ENCODE measurements around the gene PHRF1.
A peak's percentile ranks its signal among the peaks of the same experiment; 100 is the strongest.

Gene PHRF1, protein sequence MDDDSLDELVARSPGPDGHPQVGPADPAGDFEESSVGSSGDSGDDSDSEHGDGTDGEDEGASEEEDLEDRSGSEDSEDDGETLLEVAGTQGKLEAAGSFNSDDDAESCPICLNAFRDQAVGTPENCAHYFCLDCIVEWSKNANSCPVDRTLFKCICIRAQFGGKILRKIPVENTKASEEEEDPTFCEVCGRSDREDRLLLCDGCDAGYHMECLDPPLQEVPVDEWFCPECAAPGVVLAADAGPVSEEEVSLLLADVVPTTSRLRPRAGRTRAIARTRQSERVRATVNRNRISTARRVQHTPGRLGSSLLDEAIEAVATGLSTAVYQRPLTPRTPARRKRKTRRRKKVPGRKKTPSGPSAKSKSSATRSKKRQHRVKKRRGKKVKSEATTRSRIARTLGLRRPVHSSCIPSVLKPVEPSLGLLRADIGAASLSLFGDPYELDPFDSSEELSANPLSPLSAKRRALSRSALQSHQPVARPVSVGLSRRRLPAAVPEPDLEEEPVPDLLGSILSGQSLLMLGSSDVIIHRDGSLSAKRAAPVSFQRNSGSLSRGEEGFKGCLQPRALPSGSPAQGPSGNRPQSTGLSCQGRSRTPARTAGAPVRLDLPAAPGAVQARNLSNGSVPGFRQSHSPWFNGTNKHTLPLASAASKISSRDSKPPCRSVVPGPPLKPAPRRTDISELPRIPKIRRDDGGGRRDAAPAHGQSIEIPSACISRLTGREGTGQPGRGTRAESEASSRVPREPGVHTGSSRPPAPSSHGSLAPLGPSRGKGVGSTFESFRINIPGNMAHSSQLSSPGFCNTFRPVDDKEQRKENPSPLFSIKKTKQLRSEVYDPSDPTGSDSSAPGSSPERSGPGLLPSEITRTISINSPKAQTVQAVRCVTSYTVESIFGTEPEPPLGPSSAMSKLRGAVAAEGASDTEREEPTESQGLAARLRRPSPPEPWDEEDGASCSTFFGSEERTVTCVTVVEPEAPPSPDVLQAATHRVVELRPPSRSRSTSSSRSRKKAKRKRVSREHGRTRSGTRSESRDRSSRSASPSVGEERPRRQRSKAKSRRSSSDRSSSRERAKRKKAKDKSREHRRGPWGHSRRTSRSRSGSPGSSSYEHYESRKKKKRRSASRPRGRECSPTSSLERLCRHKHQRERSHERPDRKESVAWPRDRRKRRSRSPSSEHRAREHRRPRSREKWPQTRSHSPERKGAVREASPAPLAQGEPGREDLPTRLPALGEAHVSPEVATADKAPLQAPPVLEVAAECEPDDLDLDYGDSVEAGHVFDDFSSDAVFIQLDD (N-terminal part only)

DNA sequence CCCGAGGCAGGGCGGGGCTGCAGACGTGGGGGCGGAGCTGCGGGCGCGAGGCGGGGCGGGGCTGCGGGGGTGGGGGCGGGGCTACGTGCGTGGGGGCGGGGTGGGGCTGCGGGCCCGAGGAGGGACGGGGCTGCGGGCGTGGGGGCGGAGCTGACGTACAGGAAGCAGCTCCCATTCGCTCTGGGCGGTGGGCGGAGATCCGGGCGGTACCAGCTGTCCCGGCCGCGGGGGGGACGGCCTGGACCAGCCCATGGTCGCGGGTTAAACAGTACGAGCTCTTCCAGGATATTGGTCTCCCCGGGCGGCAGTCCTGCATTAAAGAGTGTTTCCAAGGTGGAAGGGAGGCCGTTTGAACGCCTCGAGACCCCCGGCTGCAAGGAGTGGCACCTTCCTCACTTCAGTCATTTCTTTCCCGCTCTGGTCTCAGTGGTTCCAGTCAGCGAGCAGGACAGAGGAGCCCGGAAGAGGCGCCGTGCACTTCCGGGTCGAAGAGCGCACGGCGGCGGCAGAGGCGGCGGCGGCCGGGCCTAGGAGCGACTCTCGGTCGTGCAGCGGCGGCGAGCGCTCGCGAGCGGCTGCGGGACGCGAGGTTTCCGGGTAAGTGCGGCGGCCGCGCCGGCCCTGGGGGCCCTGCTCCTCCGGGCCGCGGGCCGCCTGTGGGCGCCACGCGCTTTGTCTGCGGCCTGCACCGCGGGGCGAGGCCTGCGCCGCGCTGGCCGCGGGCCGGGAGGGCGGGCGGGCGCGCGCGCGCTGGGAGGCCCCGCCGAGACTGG, at the start of gene PHRF1:
TSS of gene PHRF1 (plus strand) at position 475 of the 773 bp plus-strand sequence. CDS start 5,043 bp downstream, outside the sequence.
- peak; percentile 83 for DNase-seq (ENCODE audit: low read depth)

DNA sequence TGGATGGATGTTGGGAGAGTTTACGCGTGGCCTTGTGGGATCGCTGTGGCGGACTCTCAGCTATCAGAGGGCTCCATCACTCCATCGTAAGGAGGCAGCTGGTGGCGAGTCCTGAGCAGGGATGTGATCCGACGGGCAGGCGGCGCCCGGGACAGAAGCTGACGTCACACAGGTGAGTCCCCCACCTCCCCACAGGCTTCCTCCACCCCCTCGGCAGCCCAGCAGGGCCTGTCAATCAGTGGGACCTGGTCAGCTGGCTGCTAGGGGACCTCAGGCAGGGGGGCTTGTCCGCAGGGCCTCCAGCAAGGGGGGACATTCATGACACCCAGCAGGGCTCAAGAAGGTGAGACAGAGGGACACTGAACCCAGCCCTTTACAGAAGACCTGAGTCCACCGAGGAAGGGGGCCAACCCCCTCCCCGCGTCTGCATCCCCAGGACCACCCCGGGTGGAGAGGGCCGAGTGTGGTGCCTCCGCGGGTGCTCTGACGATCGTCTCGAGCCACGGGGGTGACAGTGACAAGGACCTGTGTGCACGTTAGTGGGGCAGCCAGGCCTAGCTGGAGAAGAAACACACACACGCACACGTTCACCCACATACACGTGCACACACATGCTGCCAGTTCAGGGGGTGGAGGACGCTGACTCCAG, 48.0 kb upstream of the PHRF1 start:
- no peak for DNase-seq (ENCODE audit: low read depth)

DNA sequence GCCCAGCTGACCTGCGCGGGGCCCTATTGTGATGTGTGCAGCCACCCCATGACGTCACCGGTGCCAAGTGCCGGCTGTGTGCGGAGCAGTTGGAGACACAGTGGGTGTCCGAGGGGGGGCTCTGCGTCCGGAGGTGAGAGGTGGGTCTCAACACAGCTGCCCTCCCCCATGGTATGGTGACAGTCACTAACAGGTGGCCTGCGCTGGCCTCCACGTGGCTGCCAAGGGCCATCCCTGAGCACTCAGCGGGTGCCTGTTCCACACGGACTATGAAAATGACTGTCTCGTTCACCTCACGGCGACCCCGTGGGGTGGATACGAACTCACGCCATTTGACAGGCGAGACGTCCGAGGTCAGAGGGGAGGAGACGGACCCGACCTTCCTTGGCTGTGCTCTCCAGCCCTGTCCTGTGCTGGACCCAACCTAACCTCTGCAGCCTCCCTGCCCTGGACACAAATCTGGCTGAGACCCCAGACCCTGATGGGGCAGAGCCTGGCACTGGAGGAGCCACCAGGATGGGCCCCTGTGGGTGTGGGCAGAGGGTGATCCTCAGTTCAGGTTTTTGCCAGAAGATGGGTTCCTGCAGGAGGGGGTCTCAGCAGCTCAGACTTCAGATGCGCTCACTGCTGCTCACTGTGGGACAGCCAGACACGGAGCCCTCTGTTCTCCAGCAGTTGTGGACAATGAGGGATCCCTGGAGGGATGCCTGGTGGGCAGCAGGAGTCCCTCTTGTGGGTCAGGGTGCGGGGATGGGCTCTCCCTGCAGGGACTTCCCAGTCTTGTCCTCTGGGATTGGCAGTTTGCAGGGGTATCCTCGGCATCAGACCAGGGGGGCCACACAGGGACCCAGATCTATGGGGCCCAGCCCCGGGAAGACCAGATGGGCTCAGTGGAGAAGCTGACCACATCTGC, 47.2 kb upstream of the PHRF1 start:
- no peak for DNase-seq (ENCODE audit: low read depth)

DNA sequence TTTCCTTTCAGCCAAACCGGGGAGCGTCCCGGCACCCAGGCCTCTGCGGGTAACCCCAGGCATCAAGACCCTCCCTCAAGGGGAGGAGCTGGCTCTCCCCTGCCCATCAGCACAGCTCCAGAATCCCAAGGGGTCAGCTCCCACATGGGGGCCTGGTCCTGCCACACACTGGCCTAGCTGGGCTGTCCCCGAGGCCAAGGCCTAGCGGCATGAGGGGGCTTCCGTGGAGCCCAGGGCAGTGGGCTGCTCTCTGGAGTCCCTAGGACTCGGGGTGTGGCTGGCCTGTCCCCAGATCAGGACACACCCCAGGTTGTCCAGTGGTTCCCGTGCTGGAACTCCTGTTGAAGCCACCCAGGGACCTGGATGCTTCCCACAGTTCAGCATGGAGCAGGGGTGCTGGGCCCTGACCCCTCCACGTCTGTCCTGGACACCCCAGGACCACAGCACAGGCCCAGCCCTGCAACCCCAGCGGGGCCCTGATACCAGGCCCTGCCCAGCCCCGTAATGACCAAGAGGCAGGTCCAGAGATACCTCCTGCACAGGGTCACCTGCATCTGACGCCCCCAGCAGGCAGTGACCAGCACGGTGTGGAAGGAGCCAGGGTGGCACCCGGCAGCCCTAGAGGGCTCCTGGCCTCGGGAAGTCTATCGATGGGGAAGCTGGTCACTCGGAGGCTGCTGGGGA, 46.4 kb upstream of the PHRF1 start:
- DNase-seq (ENCODE audit: low read depth): no peak

DNA sequence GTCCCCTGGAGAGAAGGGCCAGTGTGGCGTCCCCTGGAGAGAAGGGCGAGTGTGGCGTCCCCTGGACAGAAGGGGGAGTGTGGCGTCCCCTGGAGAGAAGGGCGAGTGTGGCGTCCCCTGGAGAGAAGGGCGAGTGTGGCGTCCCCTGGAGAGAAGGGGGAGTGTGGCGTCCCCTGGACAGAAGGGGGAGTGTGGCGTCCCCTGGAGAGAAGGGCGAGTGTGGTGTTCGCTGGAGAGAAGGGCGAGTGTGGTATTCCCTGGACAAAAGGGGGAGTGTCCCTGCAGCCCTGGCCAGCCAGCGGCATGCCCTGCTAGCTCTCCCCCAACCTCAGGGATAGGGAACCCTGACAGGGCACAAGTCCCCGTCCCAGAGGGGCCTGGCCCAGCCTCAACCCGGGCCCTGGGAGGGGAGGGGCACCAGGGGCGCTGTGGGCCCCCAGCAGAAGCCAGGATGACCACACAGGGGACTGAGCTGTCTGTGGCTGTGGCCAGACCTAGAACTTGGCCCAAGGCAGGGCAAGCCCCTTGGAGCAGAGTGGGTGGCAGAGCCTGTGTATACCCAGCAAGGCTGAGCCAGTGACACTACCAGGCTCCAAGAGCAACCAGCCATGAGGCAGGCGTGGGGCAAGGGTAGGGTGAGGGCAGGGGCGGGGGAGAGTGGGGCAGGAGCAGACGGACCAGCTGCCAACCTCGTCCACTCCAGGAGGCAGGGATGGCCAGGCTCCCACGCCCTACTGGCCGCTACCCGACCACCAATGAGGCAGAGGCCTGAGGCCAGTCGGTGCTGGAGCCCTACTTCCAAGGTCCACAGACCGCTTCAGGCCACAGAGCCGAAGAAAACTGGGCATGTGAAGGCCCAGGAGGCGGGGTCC, 45.1 kb upstream of the PHRF1 start:
- no peak for DNase-seq (ENCODE audit: low read depth)

DNA sequence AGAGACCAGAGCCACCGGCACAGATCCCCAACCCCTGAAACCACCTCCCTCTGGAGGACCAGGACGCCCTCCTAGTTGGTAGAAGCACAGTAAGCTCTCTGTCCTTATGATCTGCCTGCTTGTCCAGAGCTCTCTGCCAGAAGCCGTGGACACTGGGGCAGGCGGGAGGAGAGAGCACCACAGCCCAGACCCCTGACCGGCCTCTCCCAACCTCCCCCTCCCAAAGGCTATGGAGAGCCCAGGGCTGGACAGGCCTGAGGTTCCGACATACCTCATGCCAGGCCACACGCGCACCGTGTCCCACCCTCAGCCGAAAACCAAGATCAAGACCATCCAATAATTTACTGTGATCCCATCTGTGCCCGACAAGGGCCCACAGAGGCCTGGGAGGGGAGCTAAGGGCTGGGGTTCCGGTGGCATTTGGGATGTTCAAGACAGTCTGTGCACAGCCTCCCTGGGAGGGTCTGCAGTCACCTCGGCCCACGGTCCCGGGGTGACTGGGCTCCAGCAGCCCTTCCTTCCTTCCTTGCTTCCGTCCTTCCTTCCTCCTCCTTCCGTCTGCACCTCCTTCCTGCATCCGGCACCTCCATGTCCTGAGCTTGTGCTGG, 44.2 kb upstream of the PHRF1 start:
- DNase-seq (ENCODE audit: low read depth): no peak

DNA sequence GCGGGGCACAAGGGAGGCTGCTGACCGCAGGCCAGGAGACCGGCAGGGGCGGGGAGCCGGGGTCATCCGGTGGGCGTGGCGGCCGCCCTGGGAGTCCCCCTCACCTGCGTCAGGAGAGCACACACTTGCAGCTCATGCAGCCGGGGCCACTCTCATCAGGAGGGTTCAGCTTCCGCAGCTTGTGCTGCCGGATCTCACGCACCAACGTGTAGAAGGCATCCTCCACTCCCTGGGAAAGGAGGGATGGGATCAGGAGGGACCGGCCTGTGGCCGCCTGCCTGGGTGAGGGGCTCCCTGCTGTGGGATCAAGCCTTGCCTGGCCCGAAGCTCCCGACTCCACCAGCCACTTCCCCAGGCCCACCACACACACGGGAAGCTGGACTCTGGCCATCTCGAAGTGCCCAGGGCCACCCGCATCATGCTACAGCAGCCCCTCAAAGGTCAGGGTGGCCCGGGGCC, 43.7 kb upstream of the PHRF1 start:
- no peak for DNase-seq (ENCODE audit: low read depth)

DNA sequence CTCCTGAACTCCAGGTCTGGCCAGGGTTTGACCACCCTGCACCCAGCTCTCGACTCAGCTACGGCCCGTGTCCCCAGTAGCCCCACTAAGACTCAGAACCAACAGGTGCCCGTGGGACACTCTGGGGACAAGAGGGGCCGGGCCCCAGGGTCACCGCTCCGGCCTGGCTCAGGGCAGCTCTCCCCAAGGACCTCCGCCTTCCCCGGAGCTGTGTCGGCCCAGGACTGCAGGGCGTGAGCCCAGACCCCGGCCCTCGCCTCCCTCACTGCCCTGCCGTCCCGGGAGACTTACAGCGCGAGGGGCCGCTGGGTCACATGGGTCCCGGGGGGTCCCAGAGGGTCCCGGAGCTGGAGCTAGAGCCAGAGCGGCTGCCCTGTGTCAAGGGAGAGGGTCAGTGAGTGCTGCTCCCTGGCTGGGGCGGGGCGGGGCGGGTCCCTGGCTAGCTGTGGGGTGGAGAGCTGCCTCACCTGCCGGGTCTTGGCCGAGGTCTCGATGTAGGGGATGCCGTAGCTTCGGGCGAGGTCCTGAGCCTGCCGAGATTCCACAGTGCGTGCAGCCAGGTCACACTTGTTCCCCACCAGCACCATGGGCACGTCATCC, 43.2 kb upstream of the PHRF1 start:
- DNase-seq (ENCODE audit: low read depth): no peak

DNA sequence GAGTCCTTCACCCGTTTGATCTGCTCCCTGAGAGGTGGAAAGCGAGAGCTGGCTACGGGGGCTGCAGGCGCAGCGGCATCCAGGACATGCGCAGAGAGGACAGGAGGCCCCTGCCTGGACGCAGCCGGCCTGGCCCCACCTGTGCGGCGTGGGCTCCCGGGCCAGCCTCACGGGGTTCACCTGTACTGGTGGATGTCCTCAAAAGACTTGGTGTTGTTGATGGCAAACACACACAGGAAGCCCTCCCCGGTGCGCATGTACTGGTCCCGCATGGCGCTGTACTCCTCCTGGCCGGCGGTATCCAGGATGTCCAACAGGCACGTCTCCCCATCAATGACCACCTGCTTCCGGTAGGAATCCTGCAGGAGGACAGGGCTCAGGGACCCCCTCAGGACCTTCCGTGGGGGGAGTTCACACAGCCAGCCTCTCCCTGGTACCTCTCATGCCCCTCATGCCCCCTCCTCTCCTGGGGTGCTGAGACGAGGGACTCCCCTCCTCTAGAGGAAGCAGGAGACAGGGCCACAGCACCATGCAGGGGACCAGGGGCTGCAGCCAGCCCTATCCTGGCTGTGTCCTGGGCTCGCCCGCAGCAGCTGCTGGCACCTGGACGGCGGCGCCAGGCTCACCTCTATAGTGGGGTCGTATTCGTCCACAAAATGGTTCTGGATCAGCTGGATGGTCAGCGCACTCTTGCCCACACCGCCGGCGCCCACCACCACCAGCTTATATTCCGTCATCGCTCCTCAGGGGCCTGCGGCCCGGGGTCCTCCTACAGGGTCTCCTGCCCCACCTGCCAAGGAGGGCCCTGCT, 42.5 kb upstream of the PHRF1 start:
- DNase-seq (ENCODE audit: low read depth): no peak

DNA sequence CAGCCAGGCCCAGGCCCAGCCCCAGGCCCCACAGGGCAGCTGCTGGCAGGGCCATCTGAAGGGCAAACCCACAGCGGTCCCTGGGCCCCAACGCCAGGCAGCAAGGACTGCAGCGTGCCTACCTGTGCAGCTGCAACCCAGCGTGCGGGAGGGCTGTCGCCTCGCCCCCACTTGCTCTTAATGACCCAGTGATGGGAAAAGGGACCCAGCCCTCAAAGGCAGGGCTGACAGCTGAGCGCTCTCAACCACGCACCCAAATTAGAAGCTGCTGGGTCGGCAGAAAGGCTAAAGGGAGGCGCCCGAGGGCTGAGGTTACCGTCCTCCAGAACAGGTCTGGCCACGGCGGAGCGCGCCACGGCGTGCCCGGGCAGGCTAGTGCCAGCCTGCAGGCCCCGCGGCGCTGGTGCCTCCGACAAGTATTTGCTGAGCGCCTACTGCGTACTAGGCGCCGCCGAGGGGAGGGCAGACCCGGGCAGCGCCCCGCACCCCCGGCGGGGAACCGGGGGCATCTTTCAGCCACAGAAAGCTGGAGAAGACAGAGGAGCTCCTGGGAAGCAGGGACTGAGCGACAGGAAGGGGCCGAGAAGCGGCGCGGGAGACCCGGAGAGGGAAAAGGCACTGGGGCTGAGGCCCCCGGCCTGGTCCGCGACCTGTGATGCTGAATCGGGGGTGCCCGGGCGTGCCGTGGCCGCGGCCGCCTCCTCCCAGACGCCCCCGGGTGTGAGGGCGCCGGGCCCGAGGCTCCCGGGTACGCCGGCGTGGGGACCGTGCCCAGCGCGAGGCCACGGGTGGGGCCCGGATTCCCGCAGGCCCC, 41.7 kb upstream of the PHRF1 start:
- no peak for DNase-seq (ENCODE audit: low read depth)

DNA sequence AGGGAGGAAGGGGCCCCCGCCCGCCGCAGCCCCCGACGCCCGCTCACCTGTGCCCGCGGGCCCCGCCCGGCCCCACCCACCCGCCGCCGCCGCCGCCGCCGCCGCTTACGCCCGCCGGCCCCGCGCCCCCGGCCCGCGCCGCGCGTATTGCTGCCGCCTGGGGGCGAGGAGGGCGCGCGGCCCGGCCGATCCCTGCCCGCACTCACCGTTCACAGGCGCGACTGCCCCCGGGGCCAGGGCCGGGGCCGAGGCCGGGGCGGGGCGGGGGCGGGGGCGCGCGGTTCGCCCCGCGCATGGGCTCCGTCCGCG, 41.1 kb upstream of the PHRF1 start:
- no peak for DNase-seq (ENCODE audit: low read depth)

DNA sequence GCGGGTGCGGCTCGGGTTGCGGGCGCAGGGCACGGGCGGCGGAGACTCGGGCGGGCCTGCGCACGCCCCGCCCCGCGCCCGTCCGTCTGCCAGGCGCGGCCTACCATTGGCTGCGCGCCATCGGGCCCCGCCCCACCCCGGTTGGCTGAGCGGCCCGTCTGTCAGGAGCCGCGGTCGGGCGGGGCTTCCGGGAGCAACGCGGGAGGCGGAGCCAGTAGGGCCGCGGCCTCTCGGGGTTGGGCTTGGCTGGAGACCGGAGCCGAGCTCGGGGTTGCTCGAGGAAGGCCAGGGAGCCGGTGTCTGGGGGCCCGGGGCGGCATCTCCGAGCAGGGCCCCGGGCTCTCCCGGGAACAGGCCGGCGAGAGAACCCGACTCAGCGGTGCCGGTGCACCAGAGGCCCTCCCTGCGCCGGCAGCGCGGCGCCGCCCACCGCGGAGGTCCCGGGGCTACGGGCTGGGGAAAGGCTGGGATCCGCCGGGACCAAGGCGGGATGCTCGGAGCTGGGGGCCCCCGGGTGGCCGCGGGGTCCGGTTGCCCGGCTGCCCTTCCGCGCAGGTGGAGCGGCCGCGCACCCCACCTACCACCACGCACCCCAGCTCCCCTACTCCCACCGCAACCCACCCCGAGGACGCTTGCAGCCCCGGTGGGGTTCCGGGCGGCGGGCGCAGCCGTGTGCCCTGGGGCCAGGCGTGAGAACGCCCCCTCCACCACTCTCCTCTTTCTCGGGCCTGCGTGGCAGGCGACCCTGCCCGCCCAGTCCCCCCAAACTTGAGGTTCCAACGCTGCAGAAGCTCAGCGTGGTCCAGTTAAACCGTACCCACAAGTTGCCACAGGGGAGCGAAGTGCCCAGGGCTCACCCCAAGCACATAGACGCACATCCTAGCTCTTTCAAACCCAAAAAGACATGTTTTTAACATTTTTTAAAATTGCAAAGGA, 40.5 kb upstream of the PHRF1 start, which contains the start of gene HRAS:
TSS of gene HRAS (minus strand) at position 58 of the 936 bp plus-strand sequence.
- DNase-seq (ENCODE audit: low read depth): peak; percentile 85

DNA sequence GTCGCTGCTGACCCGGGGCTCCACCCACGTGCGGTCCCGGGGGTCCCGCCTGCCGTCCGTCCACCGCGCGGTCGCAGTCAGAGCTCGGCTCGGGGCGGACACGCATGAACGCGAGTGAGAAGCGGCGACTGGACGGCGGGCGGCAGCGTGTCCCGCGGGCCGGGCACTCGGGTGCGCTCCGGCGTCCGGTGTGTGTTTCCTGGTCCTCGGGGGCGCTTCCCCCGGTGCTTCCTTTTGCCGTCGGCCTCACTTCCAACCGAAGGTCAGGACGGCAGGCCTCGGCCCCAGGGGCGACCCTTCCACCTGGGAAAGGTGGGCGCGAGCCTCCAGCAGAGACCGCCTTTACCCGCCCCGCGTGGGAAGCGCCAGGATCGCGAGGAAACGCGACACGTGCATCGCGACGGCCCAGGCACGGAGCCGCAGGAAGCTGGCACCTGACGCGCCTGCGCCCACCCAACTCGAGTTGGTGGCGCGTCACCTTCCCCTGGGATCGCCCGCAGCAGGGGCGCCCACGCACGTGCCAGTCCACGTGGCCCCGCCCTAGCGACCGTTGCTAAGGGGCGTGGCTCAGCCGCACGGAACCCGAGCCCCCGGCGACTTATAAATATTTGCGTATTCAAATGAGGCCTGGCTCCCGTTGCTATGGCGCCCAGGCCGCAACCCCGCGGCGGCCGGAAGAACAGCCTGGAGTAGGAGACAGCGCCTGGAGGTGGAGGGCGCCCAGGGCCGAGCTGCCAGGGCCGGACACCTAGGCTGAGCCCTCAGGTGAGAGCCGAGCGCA, 39.2 kb upstream of the PHRF1 start, which contains the start of gene LRRC56:
TSS of gene LRRC56 (plus strand) at position 687 of the 781 bp plus-strand sequence. CDS start 3,158 bp downstream, outside the sequence.
- peak; percentile 40 for DNase-seq (ENCODE audit: low read depth)

Measured in stromal cell of bone marrow (primary cell).